Neural progenitor cell (in vitro differentiated cells): ENCODE results near the gene DHRS2.

Experiments used
- CTCF ChIP-seq: fragments of 200-600 bp; sonication (generic); IDR thresholded peaks from 2 replicates; pipeline ENCODE4 v1.5.1; 2017; ENCODE audit warnings: antibody characterized with exemption, mild to moderate bottlenecking
- EZH2 ChIP-seq: fragments of 200-600 bp; sonication (generic); IDR thresholded peaks from 2 replicates; pipeline ENCODE4 v1.6.1; 2017; ENCODE audit warnings: antibody characterized with exemption, mild to moderate bottlenecking, moderate library complexity
- EZH2phosphoT487 ChIP-seq: fragments of 200-600 bp; sonication (generic); IDR thresholded peaks from 2 replicates; pipeline ENCODE4 v1.6.1; 2017; ENCODE audit warnings: antibody characterized with exemption

DNA sequence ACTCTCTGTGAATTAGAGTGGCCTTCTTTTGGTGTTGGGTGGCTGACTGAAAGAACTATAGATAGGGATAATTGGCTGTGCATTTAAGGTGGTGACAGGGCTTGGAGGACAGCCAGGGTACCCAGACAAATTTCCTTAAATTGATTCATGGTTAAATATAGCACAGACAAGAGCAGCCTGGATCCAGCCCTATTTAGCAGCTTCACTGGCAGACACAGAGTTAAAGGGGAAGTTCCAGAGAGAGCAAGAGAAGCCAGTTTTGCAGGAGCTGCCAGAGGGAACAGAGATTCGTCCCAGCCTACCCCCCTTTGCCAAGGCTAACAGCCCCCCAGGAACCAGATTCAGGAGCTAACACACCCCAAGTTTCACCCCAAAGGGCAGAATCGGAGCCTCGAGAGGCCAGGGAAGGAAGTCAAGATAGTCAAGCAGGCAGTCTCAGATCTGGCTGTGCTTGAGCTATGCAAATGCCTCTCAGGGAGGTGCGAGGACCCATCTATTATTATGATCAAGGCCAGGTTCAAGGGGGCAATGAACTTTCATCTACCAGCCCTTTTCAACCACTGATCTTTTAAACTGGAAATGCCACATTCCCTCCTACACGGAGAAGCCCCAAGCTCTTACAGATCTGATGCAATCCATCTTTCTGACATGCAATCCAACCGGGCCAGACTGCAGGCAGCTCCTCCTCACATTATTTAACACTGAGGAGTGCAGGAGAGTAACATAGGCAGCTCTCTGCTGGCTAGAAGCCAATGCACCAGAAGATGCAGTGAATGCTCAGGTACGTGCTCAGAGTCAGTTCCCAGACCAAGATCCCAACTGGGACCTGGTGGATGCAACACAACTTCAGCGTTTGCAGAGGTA lies 58.2 kb downstream of the DHRS2 start:
- no peak for TF ChIP-seq EZH2phosphoT487
- TF ChIP-seq CTCF, result no peak
- no peak for TF ChIP-seq EZH2
